Measurements from ENCODE around the gene PRND. TPM values are rescaled to one million over a fixed set of nuclear protein-coding genes. Genes with fewer than 3 reads are reported as not detected.

Gene PRND
- total and polyA plus RNA-seq, 2 of the 8 experiments (the other 6 are each of a cell fraction or from before 2014, with no cell fraction given): 0.09 to 0.11 TPM

GRCh38 chr20:4681401-4681800 lies 40.3 kb upstream of the PRND start (continued):
- TF ChIP-seq, protein P1, sequence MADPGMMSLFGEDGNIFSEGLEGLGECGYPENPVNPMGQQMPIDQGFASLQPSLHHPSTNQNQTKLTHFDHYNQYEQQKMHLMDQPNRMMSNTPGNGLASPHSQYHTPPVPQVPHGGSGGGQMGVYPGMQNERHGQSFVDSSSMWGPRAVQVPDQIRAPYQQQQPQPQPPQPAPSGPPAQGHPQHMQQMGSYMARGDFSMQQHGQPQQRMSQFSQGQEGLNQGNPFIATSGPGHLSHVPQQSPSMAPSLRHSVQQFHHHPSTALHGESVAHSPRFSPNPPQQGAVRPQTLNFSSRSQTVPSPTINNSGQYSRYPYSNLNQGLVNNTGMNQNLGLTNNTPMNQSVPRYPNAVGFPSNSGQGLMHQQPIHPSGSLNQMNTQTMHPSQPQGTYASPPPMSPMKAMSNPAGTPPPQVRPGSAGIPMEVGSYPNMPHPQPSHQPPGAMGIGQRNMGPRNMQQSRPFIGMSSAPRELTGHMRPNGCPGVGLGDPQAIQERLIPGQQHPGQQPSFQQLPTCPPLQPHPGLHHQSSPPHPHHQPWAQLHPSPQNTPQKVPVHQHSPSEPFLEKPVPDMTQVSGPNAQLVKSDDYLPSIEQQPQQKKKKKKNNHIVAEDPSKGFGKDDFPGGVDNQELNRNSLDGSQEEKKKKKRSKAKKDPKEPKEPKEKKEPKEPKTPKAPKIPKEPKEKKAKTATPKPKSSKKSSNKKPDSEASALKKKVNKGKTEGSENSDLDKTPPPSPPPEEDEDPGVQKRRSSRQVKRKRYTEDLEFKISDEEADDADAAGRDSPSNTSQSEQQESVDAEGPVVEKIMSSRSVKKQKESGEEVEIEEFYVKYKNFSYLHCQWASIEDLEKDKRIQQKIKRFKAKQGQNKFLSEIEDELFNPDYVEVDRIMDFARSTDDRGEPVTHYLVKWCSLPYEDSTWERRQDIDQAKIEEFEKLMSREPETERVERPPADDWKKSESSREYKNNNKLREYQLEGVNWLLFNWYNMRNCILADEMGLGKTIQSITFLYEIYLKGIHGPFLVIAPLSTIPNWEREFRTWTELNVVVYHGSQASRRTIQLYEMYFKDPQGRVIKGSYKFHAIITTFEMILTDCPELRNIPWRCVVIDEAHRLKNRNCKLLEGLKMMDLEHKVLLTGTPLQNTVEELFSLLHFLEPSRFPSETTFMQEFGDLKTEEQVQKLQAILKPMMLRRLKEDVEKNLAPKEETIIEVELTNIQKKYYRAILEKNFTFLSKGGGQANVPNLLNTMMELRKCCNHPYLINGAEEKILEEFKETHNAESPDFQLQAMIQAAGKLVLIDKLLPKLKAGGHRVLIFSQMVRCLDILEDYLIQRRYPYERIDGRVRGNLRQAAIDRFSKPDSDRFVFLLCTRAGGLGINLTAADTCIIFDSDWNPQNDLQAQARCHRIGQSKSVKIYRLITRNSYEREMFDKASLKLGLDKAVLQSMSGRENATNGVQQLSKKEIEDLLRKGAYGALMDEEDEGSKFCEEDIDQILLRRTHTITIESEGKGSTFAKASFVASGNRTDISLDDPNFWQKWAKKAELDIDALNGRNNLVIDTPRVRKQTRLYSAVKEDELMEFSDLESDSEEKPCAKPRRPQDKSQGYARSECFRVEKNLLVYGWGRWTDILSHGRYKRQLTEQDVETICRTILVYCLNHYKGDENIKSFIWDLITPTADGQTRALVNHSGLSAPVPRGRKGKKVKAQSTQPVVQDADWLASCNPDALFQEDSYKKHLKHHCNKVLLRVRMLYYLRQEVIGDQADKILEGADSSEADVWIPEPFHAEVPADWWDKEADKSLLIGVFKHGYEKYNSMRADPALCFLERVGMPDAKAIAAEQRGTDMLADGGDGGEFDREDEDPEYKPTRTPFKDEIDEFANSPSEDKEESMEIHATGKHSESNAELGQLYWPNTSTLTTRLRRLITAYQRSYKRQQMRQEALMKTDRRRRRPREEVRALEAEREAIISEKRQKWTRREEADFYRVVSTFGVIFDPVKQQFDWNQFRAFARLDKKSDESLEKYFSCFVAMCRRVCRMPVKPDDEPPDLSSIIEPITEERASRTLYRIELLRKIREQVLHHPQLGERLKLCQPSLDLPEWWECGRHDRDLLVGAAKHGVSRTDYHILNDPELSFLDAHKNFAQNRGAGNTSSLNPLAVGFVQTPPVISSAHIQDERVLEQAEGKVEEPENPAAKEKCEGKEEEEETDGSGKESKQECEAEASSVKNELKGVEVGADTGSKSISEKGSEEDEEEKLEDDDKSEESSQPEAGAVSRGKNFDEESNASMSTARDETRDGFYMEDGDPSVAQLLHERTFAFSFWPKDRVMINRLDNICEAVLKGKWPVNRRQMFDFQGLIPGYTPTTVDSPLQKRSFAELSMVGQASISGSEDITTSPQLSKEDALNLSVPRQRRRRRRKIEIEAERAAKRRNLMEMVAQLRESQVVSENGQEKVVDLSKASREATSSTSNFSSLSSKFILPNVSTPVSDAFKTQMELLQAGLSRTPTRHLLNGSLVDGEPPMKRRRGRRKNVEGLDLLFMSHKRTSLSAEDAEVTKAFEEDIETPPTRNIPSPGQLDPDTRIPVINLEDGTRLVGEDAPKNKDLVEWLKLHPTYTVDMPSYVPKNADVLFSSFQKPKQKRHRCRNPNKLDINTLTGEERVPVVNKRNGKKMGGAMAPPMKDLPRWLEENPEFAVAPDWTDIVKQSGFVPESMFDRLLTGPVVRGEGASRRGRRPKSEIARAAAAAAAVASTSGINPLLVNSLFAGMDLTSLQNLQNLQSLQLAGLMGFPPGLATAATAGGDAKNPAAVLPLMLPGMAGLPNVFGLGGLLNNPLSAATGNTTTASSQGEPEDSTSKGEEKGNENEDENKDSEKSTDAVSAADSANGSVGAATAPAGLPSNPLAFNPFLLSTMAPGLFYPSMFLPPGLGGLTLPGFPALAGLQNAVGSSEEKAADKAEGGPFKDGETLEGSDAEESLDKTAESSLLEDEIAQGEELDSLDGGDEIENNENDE (IDR thresholded peaks at IDR 0.05; ENCODE audit: insufficient replicate concordance, low read length): no peak
- TF ChIP-seq CBX8 (IDR thresholded peaks at IDR 0.05; ENCODE audit: borderline replicate concordance, low read depth, low read length): no peak
